H9 (cell line): ENCODE data around the gene MARCHF3. TPM values are rescaled to one million over a fixed set of nuclear protein-coding genes. Genes with fewer than 3 reads are reported as not detected.

Experiments
- DNase-seq: peaks from one replicate; pipeline ENCODE4 v3.0.0-alpha.2; 2017
- H2AFZ ChIP-seq: one replicate; pipeline ENCODE4 v1.6.1; 2013; ENCODE audit warnings: mild to moderate bottlenecking, low read length, control low read depth, moderate library complexity
- H2AK5ac ChIP-seq: 2 replicates; pipeline ENCODE4 v1.6.1; 2013; ENCODE audit warnings: low read length, control low read depth, mixed read lengths; ENCODE audit not compliant: insufficient read length
- H2BK120ac ChIP-seq: one replicate; pipeline ENCODE4 v1.6.1; 2013; ENCODE audit warnings: low read depth, mild to moderate bottlenecking, low read length, control low read depth, inconsistent platforms; ENCODE audit not compliant: poor library complexity, severe bottlenecking
- H2BK12ac ChIP-seq: 2 replicates; pipeline ENCODE4 v1.6.1; 2013; ENCODE audit warnings: low read length, control low read depth, mixed read lengths, low read depth; ENCODE audit not compliant: insufficient read length
- H2BK15ac ChIP-seq: 2 replicates; pipeline ENCODE4 v1.6.1; 2013; ENCODE audit warnings: low read depth, low read length, control low read depth
- H2BK20ac ChIP-seq: one replicate; pipeline ENCODE4 v1.6.1; 2013; ENCODE audit warnings: low read depth, mild to moderate bottlenecking, low read length, control low read depth, inconsistent platforms; ENCODE audit not compliant: poor library complexity, severe bottlenecking
- H2BK5ac ChIP-seq: 2 replicates; pipeline ENCODE4 v1.6.1; 2013; ENCODE audit warnings: low read length, control low read depth, mixed read lengths; ENCODE audit not compliant: insufficient read length
- H3K14ac ChIP-seq: 2 replicates; pipeline ENCODE4 v1.6.1; 2013; ENCODE audit warnings: low read length, control low read depth; ENCODE audit not compliant: insufficient read depth
- H3K18ac ChIP-seq: 2 replicates; pipeline ENCODE4 v1.6.1; 2013; ENCODE audit warnings: low read depth, mild to moderate bottlenecking, mixed read lengths, low read length, control low read depth; ENCODE audit not compliant: insufficient read length
- H3K23ac ChIP-seq: 2 replicates; pipeline ENCODE4 v1.6.1; 2013; ENCODE audit warnings: low read length, control low read depth, mixed read lengths, low read depth; ENCODE audit not compliant: insufficient read length
- H3K23me2 ChIP-seq: 2 replicates; pipeline ENCODE4 v1.6.1; 2013; ENCODE audit warnings: low read depth, mild to moderate bottlenecking, mixed read lengths, low read length, control low read depth; ENCODE audit not compliant: insufficient read length, poor library complexity, severe bottlenecking
- H3K27ac ChIP-seq: 2 replicates; pipeline ENCODE4 v1.5.1; 2013; ENCODE audit warnings: low read length, control low read depth, mixed read lengths, low read depth; ENCODE audit not compliant: insufficient read length
- H3K27me3 ChIP-seq: 2 replicates; pipeline ENCODE4 v1.6.1; 2013; ENCODE audit warnings: low read length, control low read depth, inconsistent platforms; ENCODE audit not compliant: insufficient read depth
- H3K4ac ChIP-seq: 2 replicates; pipeline ENCODE4 v1.6.1; 2013; ENCODE audit warnings: low read depth, mild to moderate bottlenecking, control low read depth, inconsistent platforms, low read length, moderate library complexity
- H3K4me1 ChIP-seq: 2 replicates; pipeline ENCODE4 v1.6.1; 2013; ENCODE audit warnings: low read length, control low read depth, inconsistent platforms; ENCODE audit not compliant: insufficient read depth
- H3K4me2 ChIP-seq: 2 replicates; pipeline ENCODE4 v1.6.1; 2013; ENCODE audit warnings: low read length, control low read depth, mixed read lengths; ENCODE audit not compliant: insufficient read length, insufficient read depth
- H3K56ac ChIP-seq: 2 replicates; pipeline ENCODE4 v1.6.1; 2013; ENCODE audit warnings: low read depth, mild to moderate bottlenecking, mixed read lengths, low read length, control low read depth; ENCODE audit not compliant: insufficient read length
- H3K79me1 ChIP-seq: 2 replicates; pipeline ENCODE4 v1.6.1; 2013; ENCODE audit warnings: low read depth, mild to moderate bottlenecking, moderate library complexity, low read length, control low read depth, inconsistent platforms; ENCODE audit not compliant: insufficient read depth, poor library complexity, severe bottlenecking
- H3K79me2 ChIP-seq: 2 replicates; pipeline ENCODE4 v1.6.1; 2013; ENCODE audit warnings: low read length, control low read depth, inconsistent platforms; ENCODE audit not compliant: insufficient read depth
- H3K9ac ChIP-seq: 2 replicates; pipeline ENCODE4 v1.6.1; 2013; ENCODE audit warnings: low read length, control low read depth, mixed read lengths; ENCODE audit not compliant: insufficient read length; ENCODE audit errors: extremely low read depth
- H3K9me3 ChIP-seq: one replicate; pipeline ENCODE4 v1.6.1; 2013; ENCODE audit warnings: low read depth, low read length, inconsistent platforms; ENCODE audit not compliant: control insufficient read depth
- H3T11ph ChIP-seq: one replicate; pipeline ENCODE4 v1.6.1; 2013; ENCODE audit warnings: mild to moderate bottlenecking, low read length, control low read depth, inconsistent platforms
- H4K20me1 ChIP-seq: one replicate; pipeline ENCODE4 v1.6.1; 2013; ENCODE audit not compliant: control insufficient read depth, insufficient read length, insufficient read depth
- H4K5ac ChIP-seq: 2 replicates; pipeline ENCODE4 v1.6.1; 2013; ENCODE audit warnings: low read depth, mild to moderate bottlenecking, mixed read lengths, low read length, control low read depth; ENCODE audit not compliant: insufficient read length
- H4K8ac ChIP-seq: replicated peaks from 2 replicates; pipeline ENCODE4 v1.6.1; 2013; ENCODE audit warnings: low read length, control low read depth, mixed read lengths, low read depth; ENCODE audit not compliant: insufficient read length
- H4K91ac ChIP-seq: 2 replicates; pipeline ENCODE4 v1.6.1; 2013; ENCODE audit warnings: low read depth, mild to moderate bottlenecking, moderate library complexity, mixed read lengths, low read length, control low read depth; ENCODE audit not compliant: insufficient read length
- H3K27ac Mint-ChIP-seq, 3 experiments: 2 replicates in 2 of 3; 3 replicates in 1 of 3; pipeline ENCODE4 v1.8.0; 2020 to 2021; ENCODE audit warnings: mixed read lengths in 3 of 3, mild to moderate bottlenecking in 1 of 3, moderate library complexity in 1 of 3
- H3K27me3 Mint-ChIP-seq: 2 replicates; pipeline ENCODE4 v1.8.0; 2021; ENCODE audit warnings: low read depth, mild to moderate bottlenecking, moderate library complexity, mixed read lengths
- H3K36me3 Mint-ChIP-seq, 3 experiments: 2 replicates in 2 of 3; 3 replicates in 1 of 3; pipeline ENCODE4 v1.8.0; 2020 to 2021; ENCODE audit warnings: low read depth in 3 of 3, mixed read lengths in 3 of 3; ENCODE audit not compliant: insufficient read depth in 1 of 3
- H3K4me1 Mint-ChIP-seq, 2 experiments: 2 replicates each; pipeline ENCODE4 v1.8.0; 2020; ENCODE audit warnings: mixed read lengths in 2 of 2
- H3K4me3 Mint-ChIP-seq, 2 experiments: 2 replicates in 1 of 2; 3 replicates in 1 of 2; pipeline ENCODE4 v1.8.0; 2020 to 2021; ENCODE audit warnings: mild to moderate bottlenecking in 2 of 2, mixed read lengths in 2 of 2, moderate library complexity in 1 of 2
- H3K9me3 Mint-ChIP-seq, 2 experiments: 2 replicates in 1 of 2; 3 replicates in 1 of 2; pipeline ENCODE4 v1.8.0; 2020; ENCODE audit warnings: mild to moderate bottlenecking in 2 of 2, mixed read lengths in 2 of 2, moderate library complexity in 1 of 2
- CTCF ChIP-seq: fragments of 200-600 bp; sonication (generic); conservative IDR thresholded peaks from 3 replicates; pipeline ENCODE4 v1.8.0; 2021; ENCODE audit warnings: antibody characterized with exemption, mild to moderate bottlenecking
- WGBS: extraction: QIAGEN DNeasy Blood & Tissue Kit; methylation state at CpG from one replicate; pipeline ENCODE4 v1.1.7; 2013; ENCODE audit warnings: missing lambda C conversion rate, low lambda C conversion rate, mixed read lengths; ENCODE audit not compliant: insufficient read length; ENCODE audit errors: extremely low coverage; 5-methylcytosine and 5-hydroxymethylcytosine counted together
- total RNA-seq: library from RNA; stranded (reverse); gene quantifications from 2 replicates; pipeline ENCODE4 v1.2.1, GENCODE V29; 2021

MARCHF3 gene
- total RNA-seq, 1 experiment from 2014 or later: 17.7 TPM

GRCh38 chr5:127022846-127023245 lies 7.5 kb downstream of the MARCHF3 start:
- no peaks in the 10 kb centered on the region for H3K9me3 Mint-ChIP-seq
- H3K27ac ChIP-seq: no peak overlapping the region
- H2AK5ac ChIP-seq: no peak overlapping the region
- H3K27me3 Mint-ChIP-seq: peaks cover 3% of the 10 kb centered on the region; the same call in 1 of the 2 replicates
- no peak overlapping the region for H3K4me2 ChIP-seq
- no peaks in the 10 kb centered on the region for H3K9me3 ChIP-seq
- H2AFZ ChIP-seq: no peak overlapping the region
- no peak overlapping the region for H3K27ac Mint-ChIP-seq
- H2BK120ac ChIP-seq: no peak overlapping the region
- no peaks in the 10 kb centered on the region; a peak in 1 of 7 replicates for H3K36me3 Mint-ChIP-seq
- no peaks in the 10 kb centered on the region for H4K20me1 ChIP-seq
- no peak overlapping the region for H3K23ac ChIP-seq
- no peak overlapping the region for H3K18ac ChIP-seq
- no peak overlapping the region for H4K5ac ChIP-seq
- TF ChIP-seq CTCF: no peak
- no peaks in the 10 kb centered on the region for H3K27me3 ChIP-seq
- H4K8ac ChIP-seq: no peak overlapping the region
- no peak overlapping the region for H2BK20ac ChIP-seq
- no peak overlapping the region for H4K91ac ChIP-seq
- H3K79me2 ChIP-seq: no peaks in the 10 kb centered on the region
- no peaks in the 10 kb centered on the region for H3K79me1 ChIP-seq
- H2BK12ac ChIP-seq: no peak overlapping the region
- DNase-seq: no peak
- no peaks in the 10 kb centered on the region for H3K23me2 ChIP-seq
- H3K9ac ChIP-seq: no peak overlapping the region
- H2BK5ac ChIP-seq: no peak overlapping the region
- H3T11ph ChIP-seq: no peak overlapping the region
- no peak overlapping the region for H3K4ac ChIP-seq
- H3K4me1 Mint-ChIP-seq: peaks cover 15 to 20% of the 10 kb centered on the region in 2 experiments
- no peak overlapping the region for H3K4me3 Mint-ChIP-seq
- H3K4me1 ChIP-seq: no peaks in the 10 kb centered on the region
- no peak overlapping the region for H3K14ac ChIP-seq
- H3K56ac ChIP-seq: no peak overlapping the region
- H2BK15ac ChIP-seq: no peak overlapping the region
- WGBS: no CpG with 5 or more reads among the region's 3 CpGs
